Stimulated activated CD8-positive, alpha-beta memory T cell treated with anti-CD3 and anti-CD28 coated beads, Interleukin-12 subunit alpha, Interleukin-12 subunit beta, amount 100 ng/mL, for 4 hours (primary cell): ENCODE data around the gene KRTAP20-1.

Source experiments
- DNase-seq: peaks from one replicate; pipeline ENCODE4 v3.0.0-alpha.2; 2020; ENCODE audit warnings: low read depth

Gene KRTAP20-1

GRCh38 chr21:30616125-30616524 lies at the start of gene KRTAP20-1:
TSS of gene KRTAP20-1 (plus strand) at chr21:30616425. CDS start at chr21:30616455, 30 bp downstream.
- DNase-seq: no peak

- DNase-seq: no peak
Measured at GRCh38 chr21:30567617-30568016, 48.6 kb upstream of the KRTAP20-1 start.

- DNase-seq: no peak
Measured at GRCh38 chr21:30577766-30578165, 38.5 kb upstream of the KRTAP20-1 start.

- DNase-seq: no peak
Measured at GRCh38 chr21:30579346-30579745, 36.9 kb upstream of the KRTAP20-1 start.

- no peak for DNase-seq
Measured at GRCh38 chr21:30580132-30580531, 36.1 kb upstream of the KRTAP20-1 start.

- DNase-seq: no peak
Measured at GRCh38 chr21:30582870-30583269, 33.4 kb upstream of the KRTAP20-1 start.

GRCh38 chr21:30590297-30590696 lies 25.9 kb upstream of the KRTAP20-1 start, which contains the start of gene KRTAP22-2:
TSS of gene KRTAP22-2 (minus strand) at chr21:30590397.
- no peak for DNase-seq

GRCh38 chr21:30592140-30592539 lies 24.1 kb upstream of the KRTAP20-1 start, which contains the start of gene KRTAP6-3:
TSS of gene KRTAP6-3 (plus strand) at chr21:30592440. CDS start at chr21:30592446, 6 bp downstream.
- no peak for DNase-seq

GRCh38 chr21:30598802-30599201 lies 17.4 kb upstream of the KRTAP20-1 start, which contains the start of gene KRTAP6-2:
TSS of gene KRTAP6-2 (minus strand) at chr21:30598902. CDS start at chr21:30598874, 28 bp downstream.
- DNase-seq: no peak

GRCh38 chr21:30600787-30601186 lies 15.4 kb upstream of the KRTAP20-1 start, which contains the start of gene KRTAP22-1:
TSS of gene KRTAP22-1 (plus strand) at chr21:30601087.
- DNase-seq: no peak

GRCh38 chr21:30605968-30606367 lies 10.3 kb upstream of the KRTAP20-1 start:
- DNase-seq: no peak

GRCh38 chr21:30612132-30612531 lies 4.1 kb upstream of the KRTAP20-1 start:
- DNase-seq: no peak

GRCh38 chr21:30613836-30614235 lies 2.4 kb upstream of the KRTAP20-1 start, which contains the start of gene KRTAP6-1:
TSS of gene KRTAP6-1 (minus strand) at chr21:30613930. CDS start at chr21:30613904, 26 bp downstream.
- DNase-seq: no peak

GRCh38 chr21:30615199-30615598 lies 1.0 kb upstream of the KRTAP20-1 start:
- no peak for DNase-seq

- no peak for DNase-seq
Measured at GRCh38 chr21:30620080-30620479, 3.9 kb downstream of the KRTAP20-1 start.

- DNase-seq: no peak
Measured at GRCh38 chr21:30620522-30620921, 4.3 kb downstream of the KRTAP20-1 start, which contains the start of gene KRTAP20-4. TSS of gene KRTAP20-4 (plus strand) at chr21:30620627.

- DNase-seq: no peak
Measured at GRCh38 chr21:30623362-30623761, 7.1 kb downstream of the KRTAP20-1 start.

- no peak for DNase-seq
Measured at GRCh38 chr21:30625449-30626165, 9.4 kb downstream of the KRTAP20-1 start.

GRCh38 chr21:30628109-30628508 lies 11.9 kb downstream of the KRTAP20-1 start:
- no peak for DNase-seq

- no peak for DNase-seq
Measured at GRCh38 chr21:30629200-30629599, 13.0 kb downstream of the KRTAP20-1 start.

GRCh38 chr21:30634906-30635305 lies 18.7 kb downstream of the KRTAP20-1 start, which contains the start of gene KRTAP20-2:
TSS of gene KRTAP20-2 (plus strand) at chr21:30635206. CDS start at chr21:30635264, 58 bp downstream.
- no peak for DNase-seq

GRCh38 chr21:30638686-30639085 lies 22.5 kb downstream of the KRTAP20-1 start:
- DNase-seq: no peak

GRCh38 chr21:30642564-30642963 lies 26.3 kb downstream of the KRTAP20-1 start, which contains the start of gene KRTAP20-3:
TSS of gene KRTAP20-3 (plus strand) at chr21:30642864.
- DNase-seq: no peak
